Gastroesophageal sphincter (tissue), 4 donors: ENCODE results near the gene POLR3A. TPM values are rescaled to one million over a fixed set of nuclear protein-coding genes. Genes with fewer than 3 reads are reported as not detected.
"Not testable (repeated sequence)": the region's sequence is repeated elsewhere in the genome, so short reads cannot be mapped to it uniquely, and the experiment has no call there.

Experiments
- ATAC-seq: fragments of 150-250 bp; one replicate; pipeline ENCODE4 v1.9.1; 2016; ENCODE audit warnings: mild to moderate bottlenecking, moderate library complexity
- H3K27ac ChIP-seq, 4 donors: fragments of 200-600 bp; sonication (generic) in 3 of 4; 1 replicate in 3 of 4; 2 replicates in 1 of 4; pipeline ENCODE4 v1.5.1; 2016 to 2019
- H3K27me3 ChIP-seq: fragments of 200-600 bp; sonication (generic); one replicate; pipeline ENCODE4 v1.5.1; 2019
- H3K36me3 ChIP-seq, 2 donors: fragments of 200-600 bp; sonication (generic); one replicate each; pipeline ENCODE4 v1.5.1; 2019; ENCODE audit warnings: control low read depth in 1 of 2
- H3K4me1 ChIP-seq, 3 donors: fragments of 200-600 bp; sonication (generic); 1 replicate in 2 of 3; 2 replicates in 1 of 3; pipeline ENCODE4 v1.5.1; 2016 to 2019; ENCODE audit warnings: control low read depth in 2 of 3
- H3K4me3 ChIP-seq, 2 donors: fragments of 200-600 bp; sonication (generic); one replicate each; pipeline ENCODE4 v1.5.1; 2019; ENCODE audit warnings: mild to moderate bottlenecking in 1 of 2, moderate library complexity in 1 of 2
- H3K9me3 ChIP-seq, 3 donors: fragments of 200-600 bp; sonication (generic); one replicate each; pipeline ENCODE4 v1.5.1; 2017 to 2019; ENCODE audit warnings: control low read depth in 2 of 3
- EP300 ChIP-seq: sonication (generic); formaldehyde crosslinking; IDR thresholded peaks from one replicate; pipeline ENCODE4 v1.6.1; 2017; ENCODE audit warnings: antibody characterized with exemption, mild to moderate bottlenecking
- POLR2A ChIP-seq, 2 donors: fragments of 450-650 bp; IDR thresholded peaks; one replicate each; pipeline ENCODE4 v1.6.1; 2017; ENCODE audit warnings: antibody characterized with exemption in 2 of 2, mild to moderate bottlenecking in 2 of 2, moderate library complexity in 1 of 2
- POLR2AphosphoS5 ChIP-seq: sonication (generic); formaldehyde crosslinking; IDR thresholded peaks from one replicate; pipeline ENCODE4 v1.6.1; 2017; ENCODE audit warnings: antibody characterized with exemption
- WGBS, 2 donors: methylation state at CpG; one replicate each; pipeline ENCODE4 v1.1.5; 2018; ENCODE audit warnings: low coverage in 1 of 2; 5-methylcytosine and 5-hydroxymethylcytosine counted together
- total RNA-seq, 4 donors: library from RNA; depleted of rRNA; stranded (reverse); fragments of >200 nt; gene quantifications; one replicate each; pipeline ENCODE4 v1.1.0, GENCODE V29; 2016
- TF ChIP-seq, protein P1 (sequence below), 4 experiments: fragments of 200-600 bp in 2 of 4; fragments of 450-650 bp in 2 of 4; sonication (generic) in 1 of 4; IDR thresholded peaks; one replicate each; pipeline ENCODE4 v1.5.1; 2017 to 2019; ENCODE audit warnings: antibody characterized with exemption in 4 of 4, mild to moderate bottlenecking in 2 of 4, moderate library complexity in 2 of 4

POLR3A gene
- 10 to 100 TPM in 3 of 4 donors, 1 to 10 TPM in 1; 10.0 to 13.5 (median 12.0) TPM for total RNA-seq

DNA sequence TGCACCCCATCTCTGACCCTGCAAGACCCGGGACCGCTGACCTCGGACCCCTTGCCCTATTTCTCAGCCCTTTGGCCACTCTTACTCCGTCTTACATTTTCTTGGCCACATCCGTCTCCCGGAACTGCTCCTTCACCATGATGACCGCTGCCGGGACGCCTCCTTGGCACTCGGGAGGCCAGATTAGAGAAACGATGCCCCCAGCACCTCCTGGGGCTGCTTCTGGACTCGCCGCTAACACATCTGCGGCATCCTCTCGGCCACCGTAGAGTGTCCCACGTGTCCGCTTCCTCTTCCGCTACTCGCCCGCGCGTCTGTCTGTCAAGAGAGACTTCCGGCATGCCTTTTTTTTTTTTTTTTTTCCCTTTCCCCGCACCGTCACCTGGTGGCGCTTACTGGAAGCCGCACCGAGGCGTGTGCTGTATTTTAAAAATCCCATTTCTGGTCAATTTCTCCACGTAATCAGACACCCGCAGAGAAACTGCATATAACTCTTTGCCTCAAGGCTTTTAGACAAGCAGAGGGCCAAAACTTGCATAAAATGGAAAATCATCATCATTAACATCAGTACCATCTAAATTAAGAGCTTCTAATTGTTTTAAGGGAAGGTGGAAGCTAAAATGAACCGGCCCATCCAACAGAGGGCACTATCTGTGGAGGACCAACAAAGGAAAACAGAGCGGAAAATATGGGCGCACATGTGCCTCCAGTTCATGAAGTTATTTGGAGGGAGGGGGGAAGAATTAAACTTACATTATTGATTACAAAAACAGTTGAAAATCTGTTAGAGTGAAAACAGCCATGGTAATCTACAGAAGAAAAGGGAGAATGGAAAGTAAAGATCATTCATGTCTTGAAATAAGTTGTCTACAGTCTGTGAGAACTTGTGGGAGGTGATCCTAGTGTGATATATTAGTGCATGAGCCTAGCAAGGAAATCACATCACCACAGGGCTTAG is at the start of gene POLR3A:
Gene POLR3A, minus strand, starts transcription at position 247 of the 958 bp plus-strand sequence. Its CDS starts 108 bp downstream, at position 139.
- 0 to 6% methylated on average over 3 to 33 of the region's 35 CpGs for WGBS, 2 donors
- Histone ChIP-seq H3K36me3 (peaks cover 3 to 19% of the 10 kb centered on the region in 2 donors), H3K4me1 (peaks cover 0 to 38% (median 15%) of the 10 kb centered on the region in 3 donors), H3K4me3 (peak within 1 kb of the TSS; percentile 64 to 82), H3K9me3 (no peaks in the 10 kb centered on the region), H3K27ac (peak within 1 kb of the TSS; percentile 81 to 84 (median 82)), H3K27me3 (no peaks in the 10 kb centered on the region)
- peak; percentile 68 for ATAC-seq
- TF ChIP-seq, protein P1, sequence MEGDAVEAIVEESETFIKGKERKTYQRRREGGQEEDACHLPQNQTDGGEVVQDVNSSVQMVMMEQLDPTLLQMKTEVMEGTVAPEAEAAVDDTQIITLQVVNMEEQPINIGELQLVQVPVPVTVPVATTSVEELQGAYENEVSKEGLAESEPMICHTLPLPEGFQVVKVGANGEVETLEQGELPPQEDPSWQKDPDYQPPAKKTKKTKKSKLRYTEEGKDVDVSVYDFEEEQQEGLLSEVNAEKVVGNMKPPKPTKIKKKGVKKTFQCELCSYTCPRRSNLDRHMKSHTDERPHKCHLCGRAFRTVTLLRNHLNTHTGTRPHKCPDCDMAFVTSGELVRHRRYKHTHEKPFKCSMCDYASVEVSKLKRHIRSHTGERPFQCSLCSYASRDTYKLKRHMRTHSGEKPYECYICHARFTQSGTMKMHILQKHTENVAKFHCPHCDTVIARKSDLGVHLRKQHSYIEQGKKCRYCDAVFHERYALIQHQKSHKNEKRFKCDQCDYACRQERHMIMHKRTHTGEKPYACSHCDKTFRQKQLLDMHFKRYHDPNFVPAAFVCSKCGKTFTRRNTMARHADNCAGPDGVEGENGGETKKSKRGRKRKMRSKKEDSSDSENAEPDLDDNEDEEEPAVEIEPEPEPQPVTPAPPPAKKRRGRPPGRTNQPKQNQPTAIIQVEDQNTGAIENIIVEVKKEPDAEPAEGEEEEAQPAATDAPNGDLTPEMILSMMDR (IDR thresholded peaks at IDR 0.05), result peak; percentile 61 to 85 (median 78)
- TF ChIP-seq POLR2A (IDR thresholded peaks at IDR 0.05) (peak; percentile 25 to 27), EP300 (no peak), POLR2AphosphoS5 (peak; percentile 92)

DNA sequence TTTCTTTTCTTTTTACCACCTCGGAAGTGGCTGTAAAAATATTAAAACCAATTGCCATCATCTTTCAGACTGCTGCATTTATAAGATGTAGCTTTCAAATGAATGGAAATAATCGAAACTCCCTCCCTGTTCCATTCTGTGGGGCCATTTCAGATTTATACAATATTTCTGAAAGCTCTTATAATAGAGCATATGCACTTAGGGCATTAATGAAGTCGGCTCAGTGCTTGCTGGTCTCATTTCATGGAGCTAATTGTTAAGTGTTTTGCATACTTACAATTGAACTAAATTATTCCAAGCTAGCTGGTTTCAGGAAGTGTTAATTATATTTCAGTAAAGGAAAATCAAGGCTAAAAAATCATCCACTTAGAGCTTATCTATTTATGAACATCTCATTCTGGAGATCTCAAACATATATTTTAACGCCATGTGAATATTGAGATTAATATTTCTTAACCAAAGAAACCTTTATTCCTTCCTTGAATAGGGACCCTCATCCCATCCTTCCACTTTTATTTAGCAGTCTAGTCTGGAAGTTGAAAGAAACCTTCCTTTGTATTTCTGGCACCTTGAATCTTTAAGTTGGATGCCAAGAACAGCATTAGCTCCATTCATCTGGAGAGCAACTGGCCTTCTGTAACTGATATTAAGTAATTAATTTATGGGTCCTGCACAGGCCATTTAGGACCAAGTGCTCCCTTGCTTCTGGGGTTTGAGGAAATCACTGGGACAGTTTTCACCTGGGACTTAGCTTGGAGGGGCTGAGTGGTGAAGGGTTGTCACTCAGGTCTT is 49.4 kb upstream of the POLR3A start:
- no peaks in the 10 kb centered on the region for H3K4me1 ChIP-seq
- TF ChIP-seq POLR2A (IDR thresholded peaks at IDR 0.05) (no peak), POLR2AphosphoS5 (no peak), EP300 (no peak)
- TF ChIP-seq, protein P1 (IDR thresholded peaks at IDR 0.05), result no peak
- no peaks in the 10 kb centered on the region for H3K9me3 ChIP-seq
- H3K27me3 ChIP-seq, result no peaks in the 10 kb centered on the region
- H3K27ac ChIP-seq, result no peak overlapping the region
- 82 to 88% methylated on average over 4 of the region's 4 CpGs for WGBS, 2 donors
- no peak for ATAC-seq
- H3K36me3 ChIP-seq, result no peaks in the 10 kb centered on the region
- H3K4me3 ChIP-seq, result no peak overlapping the region

DNA sequence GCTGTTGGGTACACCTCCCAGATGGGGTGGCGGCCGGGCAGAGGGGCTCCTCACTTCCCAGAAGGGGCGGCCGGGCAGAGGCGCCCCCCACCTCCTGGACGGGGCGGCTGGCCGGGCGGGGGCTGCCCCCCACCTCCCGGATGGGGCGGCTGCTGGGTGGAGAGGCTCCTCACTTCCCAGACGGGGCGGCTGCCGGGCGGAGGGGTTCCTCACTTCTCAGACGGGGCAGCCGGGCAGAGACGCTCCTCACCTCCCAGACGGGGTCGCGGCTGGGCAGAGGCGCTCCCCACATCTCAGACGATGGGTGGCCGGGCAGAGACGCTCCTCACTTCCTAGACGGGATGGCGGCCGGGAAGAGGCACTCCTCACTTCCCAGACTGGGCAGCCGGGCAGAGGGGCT is 46.5 kb upstream of the POLR3A start:
- ATAC-seq, result not testable (repeated sequence)
- no CpG with 5 or more reads among the region's 29 CpGs for WGBS, 2 donors

DNA sequence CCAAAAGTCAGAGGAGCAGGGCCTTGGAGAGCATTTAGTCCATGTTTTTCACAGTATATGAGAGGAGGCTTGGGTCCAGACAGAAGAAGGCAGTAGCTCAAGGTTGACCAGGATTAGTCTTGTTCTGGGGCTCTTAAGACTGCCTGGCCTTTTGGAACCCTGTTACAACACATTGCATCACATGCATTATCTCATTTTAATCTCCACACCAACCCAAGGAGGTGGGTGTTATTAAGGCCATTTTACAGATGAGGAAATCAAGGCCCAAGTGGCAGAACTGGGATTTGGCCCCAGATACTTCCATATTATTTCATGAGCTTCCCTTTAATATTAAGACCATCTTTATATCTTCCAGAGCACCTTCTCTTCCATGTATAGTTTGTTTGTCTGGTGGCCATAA is 43.2 kb upstream of the POLR3A start:
- no peaks in the 10 kb centered on the region for H3K27me3 ChIP-seq
- H3K27ac ChIP-seq, result no peak overlapping the region
- no peaks in the 10 kb centered on the region for H3K36me3 ChIP-seq
- no peak for TF ChIP-seq POLR2AphosphoS5
- no peak for TF ChIP-seq POLR2A (IDR thresholded peaks at IDR 0.05)
- TF ChIP-seq, protein P1 (IDR thresholded peaks at IDR 0.05), result no peak
- TF ChIP-seq EP300, result no peak
- H3K4me3 ChIP-seq, result no peak overlapping the region
- no peak for ATAC-seq
- H3K4me1 ChIP-seq, result no peaks in the 10 kb centered on the region
- H3K9me3 ChIP-seq, result no peaks in the 10 kb centered on the region

More for the DNA sequence above, 46.5 kb upstream of the POLR3A start:
- not testable (repeated sequence) for H3K9me3 ChIP-seq, H3K27ac ChIP-seq, H3K36me3 ChIP-seq, H3K27me3 ChIP-seq, H3K4me1 ChIP-seq, H3K4me3 ChIP-seq

DNA sequence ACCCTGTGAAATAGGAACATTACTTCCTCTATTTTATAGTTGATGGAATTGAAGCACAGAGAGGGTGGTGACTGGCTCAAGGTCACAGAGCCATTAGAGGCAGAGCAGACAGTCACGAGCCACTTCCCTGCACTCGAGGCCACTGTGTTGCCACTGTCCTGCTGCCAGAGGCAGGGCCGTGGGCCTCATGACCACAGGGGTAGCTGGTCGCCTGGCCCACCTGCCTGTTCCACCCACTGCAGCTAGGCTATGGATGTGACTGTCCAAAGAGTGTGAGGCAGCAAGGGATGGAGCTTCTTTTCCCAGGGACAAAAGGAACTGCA is 42.5 kb upstream of the POLR3A start:
- TF ChIP-seq POLR2AphosphoS5 (no peak), EP300 (no peak), POLR2A (IDR thresholded peaks at IDR 0.05) (no peak)
- TF ChIP-seq, protein P1 (IDR thresholded peaks at IDR 0.05), result no peak
- no peaks in the 10 kb centered on the region for H3K27me3 ChIP-seq
- 92% methylated on average over 2 of the region's 4 CpGs; no CpG with 5 or more reads in 1 of the 2 donors for WGBS, 2 donors
- H3K4me1 ChIP-seq, result no peaks in the 10 kb centered on the region
- H3K27ac ChIP-seq, result no peak overlapping the region
- no peaks in the 10 kb centered on the region for H3K9me3 ChIP-seq
- no peak overlapping the region for H3K4me3 ChIP-seq
- no peaks in the 10 kb centered on the region for H3K36me3 ChIP-seq
- ATAC-seq, result no peak
